ENCODE results near the gene LMX1A. TPM values are rescaled to one million over a fixed set of nuclear protein-coding genes. Genes with fewer than 3 reads are reported as not detected.

Gene LMX1A
- total and polyA plus RNA-seq, 2 donors from 2014 or later: not detected

DNA sequence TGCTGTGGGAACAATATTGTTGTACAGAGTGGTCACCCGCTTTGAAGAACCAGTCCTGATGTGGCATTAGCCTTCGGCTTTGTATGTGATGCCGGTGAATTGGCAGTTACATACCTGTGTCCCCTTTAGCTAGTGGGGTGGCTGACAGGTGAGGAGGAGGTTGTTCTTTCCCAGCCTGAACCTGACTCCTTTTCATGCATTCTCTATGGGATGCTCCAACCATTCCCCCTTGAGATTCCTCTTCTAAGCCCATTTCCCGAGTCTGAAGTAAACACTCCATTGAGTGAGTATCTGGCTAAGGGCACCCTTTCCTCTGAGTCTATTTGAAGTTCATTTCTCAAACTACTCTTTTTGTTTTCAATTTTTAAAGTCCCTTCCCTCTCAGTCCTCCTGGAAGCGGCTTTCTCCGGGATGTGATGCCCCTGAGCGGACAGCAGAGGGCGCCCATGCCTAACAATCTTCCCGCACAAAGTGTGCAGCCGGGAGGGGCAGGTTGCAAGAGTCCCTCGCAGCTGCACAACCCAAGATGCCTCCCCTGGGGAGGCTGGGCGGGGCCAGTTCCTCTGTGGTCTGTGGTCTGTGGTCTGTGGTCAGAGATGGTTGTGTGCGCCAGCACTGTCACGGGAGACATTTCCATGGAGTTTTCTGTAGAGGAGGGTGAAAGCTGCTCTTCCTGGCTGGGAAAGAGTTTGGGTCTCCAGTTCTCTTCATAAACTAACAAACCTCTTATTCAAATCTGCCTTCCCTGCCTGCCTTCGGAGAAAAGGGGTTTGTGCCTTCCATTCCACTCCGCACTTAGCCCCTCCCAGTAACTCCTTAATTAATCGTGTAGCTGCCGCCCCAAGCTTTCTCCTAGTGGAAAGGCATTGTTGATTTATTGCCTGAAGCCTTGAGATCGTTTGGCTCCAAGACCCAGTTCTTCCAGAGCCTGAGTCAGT, 36.4 kb upstream of the LMX1A start:
- no peak overlapping the region for H3K27ac ChIP-seq (ENCODE audit: low read depth in 2 of 2, low read length in 2 of 2)
- intact Hi-C loops (cut with DNase I): no loop called here
- FAIRE-seq: no peak

DNA sequence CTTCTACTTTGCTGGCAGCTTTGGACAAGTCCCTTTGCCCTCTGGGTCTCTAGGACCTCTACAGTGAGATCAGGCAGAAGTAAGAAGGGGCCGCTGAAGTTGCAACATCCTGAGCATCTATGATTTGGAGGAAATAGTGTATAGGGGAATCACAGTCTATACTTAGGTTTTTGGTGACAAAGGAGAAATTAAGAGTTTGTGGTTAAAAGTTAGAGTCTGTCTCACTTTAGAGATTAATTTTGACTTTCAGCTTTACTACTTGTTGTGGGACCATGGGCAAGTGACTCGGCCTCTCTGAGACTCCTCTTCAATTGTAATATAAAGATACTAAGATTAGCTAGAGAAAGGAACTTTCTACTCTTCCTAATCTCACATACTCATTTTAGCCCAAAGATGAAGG, 33.1 kb upstream of the LMX1A start:
- DNase-seq: no peak
- TF ChIP-seq, protein P1, sequence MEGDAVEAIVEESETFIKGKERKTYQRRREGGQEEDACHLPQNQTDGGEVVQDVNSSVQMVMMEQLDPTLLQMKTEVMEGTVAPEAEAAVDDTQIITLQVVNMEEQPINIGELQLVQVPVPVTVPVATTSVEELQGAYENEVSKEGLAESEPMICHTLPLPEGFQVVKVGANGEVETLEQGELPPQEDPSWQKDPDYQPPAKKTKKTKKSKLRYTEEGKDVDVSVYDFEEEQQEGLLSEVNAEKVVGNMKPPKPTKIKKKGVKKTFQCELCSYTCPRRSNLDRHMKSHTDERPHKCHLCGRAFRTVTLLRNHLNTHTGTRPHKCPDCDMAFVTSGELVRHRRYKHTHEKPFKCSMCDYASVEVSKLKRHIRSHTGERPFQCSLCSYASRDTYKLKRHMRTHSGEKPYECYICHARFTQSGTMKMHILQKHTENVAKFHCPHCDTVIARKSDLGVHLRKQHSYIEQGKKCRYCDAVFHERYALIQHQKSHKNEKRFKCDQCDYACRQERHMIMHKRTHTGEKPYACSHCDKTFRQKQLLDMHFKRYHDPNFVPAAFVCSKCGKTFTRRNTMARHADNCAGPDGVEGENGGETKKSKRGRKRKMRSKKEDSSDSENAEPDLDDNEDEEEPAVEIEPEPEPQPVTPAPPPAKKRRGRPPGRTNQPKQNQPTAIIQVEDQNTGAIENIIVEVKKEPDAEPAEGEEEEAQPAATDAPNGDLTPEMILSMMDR (IDR thresholded peaks at IDR 0.05; ENCODE audit: borderline replicate concordance, extremely low read depth, insufficient read depth): no peak

More for the DNA sequence above, 36.4 kb upstream of the LMX1A start:
- peak overlapping the region in 2 of 3 donors; percentile 40 to 58 for H3K4me3 ChIP-seq (ENCODE audit: low read length in 3 of 3)
- H3K27me3 ChIP-seq (ENCODE audit: control insufficient read depth, insufficient read depth, low read length): no peaks in the 10 kb centered on the region
- H3K4me1 ChIP-seq (ENCODE audit: control insufficient read depth in 2 of 3, insufficient read depth in 2 of 3, low read depth in 1 of 3, low read length in 3 of 3): no peaks in the 10 kb centered on the region
- no peaks in the 10 kb centered on the region for H3K36me3 ChIP-seq (ENCODE audit: control insufficient read depth in 2 of 3, insufficient read depth in 3 of 3, low read length in 3 of 3)
- peak; percentile 83 to 92 (median 88) for DNase-seq
- H3K9me3 ChIP-seq (ENCODE audit: control insufficient read depth in 2 of 3, insufficient read depth in 1 of 3, low read length in 3 of 3): no peaks in the 10 kb centered on the region
- no peak overlapping the region for H3K9ac ChIP-seq (ENCODE audit: low read length in 3 of 3)
- TF ChIP-seq, protein P1 (IDR thresholded peaks at IDR 0.05; ENCODE audit: borderline replicate concordance, extremely low read depth, insufficient read depth): peak; percentile 89

DNA sequence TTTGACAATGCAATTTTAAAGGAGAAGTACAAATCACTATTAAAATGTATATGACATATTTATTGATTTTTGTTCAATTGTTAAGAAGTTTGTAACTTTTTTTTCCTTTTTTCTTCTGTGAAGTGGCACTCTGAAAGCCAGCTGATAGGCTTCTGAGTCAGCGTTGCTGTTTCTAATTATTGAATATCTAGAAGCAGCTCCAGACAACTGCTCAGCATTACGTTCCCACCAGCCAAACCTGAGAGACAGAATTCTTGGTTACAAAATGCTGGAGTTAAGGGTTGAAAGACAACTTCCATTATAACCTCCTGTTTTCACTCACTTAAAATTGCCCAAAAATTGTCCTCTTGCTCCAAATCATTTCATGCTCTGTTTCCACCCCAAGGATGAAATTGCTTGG, 31.4 kb upstream of the LMX1A start:
- Histone ChIP-seq H3K9ac (ENCODE audit: low read length in 3 of 3) (no peak overlapping the region), H3K4me1 (ENCODE audit: control insufficient read depth in 2 of 3, insufficient read depth in 2 of 3, low read depth in 1 of 3, low read length in 3 of 3) (no peaks in the 10 kb centered on the region), H3K36me3 (ENCODE audit: control insufficient read depth in 2 of 3, insufficient read depth in 3 of 3, low read length in 3 of 3) (no peaks in the 10 kb centered on the region), H3K27me3 (ENCODE audit: control insufficient read depth, insufficient read depth, low read length) (no peaks in the 10 kb centered on the region), H3K27ac (ENCODE audit: low read depth in 2 of 2, low read length in 2 of 2) (no peak overlapping the region), H3K4me3 (ENCODE audit: low read length in 3 of 3) (no peak overlapping the region), H3K9me3 (ENCODE audit: control insufficient read depth in 2 of 3, insufficient read depth in 1 of 3, low read length in 3 of 3) (no peaks in the 10 kb centered on the region)
- DNase-seq (no peak), FAIRE-seq (no peak)
- TF ChIP-seq, protein P1 (IDR thresholded peaks at IDR 0.05; ENCODE audit: borderline replicate concordance, extremely low read depth, insufficient read depth): no peak
- intact Hi-C loops (cut with DNase I): no loop called here

More for the DNA sequence above, 33.1 kb upstream of the LMX1A start:
- intact Hi-C loops (cut with DNase I): no loop called here
- Histone ChIP-seq H3K9me3 (ENCODE audit: control insufficient read depth in 2 of 3, insufficient read depth in 1 of 3, low read length in 3 of 3) (no peaks in the 10 kb centered on the region), H3K4me3 (ENCODE audit: low read length in 3 of 3) (no peak overlapping the region), H3K9ac (ENCODE audit: low read length in 3 of 3) (no peak overlapping the region), H3K4me1 (ENCODE audit: control insufficient read depth in 2 of 3, insufficient read depth in 2 of 3, low read depth in 1 of 3, low read length in 3 of 3) (no peaks in the 10 kb centered on the region), H3K27me3 (ENCODE audit: control insufficient read depth, insufficient read depth, low read length) (no peaks in the 10 kb centered on the region), H3K36me3 (ENCODE audit: control insufficient read depth in 2 of 3, insufficient read depth in 3 of 3, low read length in 3 of 3) (no peaks in the 10 kb centered on the region), H3K27ac (ENCODE audit: low read depth in 2 of 2, low read length in 2 of 2) (no peak overlapping the region)
- FAIRE-seq: no peak

Data from kidney (tissue), 14 donors.